Adrenal gland (tissue), 5 donors: ENCODE results near the gene TFDP1.

Experiments used
- POLR2A ChIP-seq, 2 donors: fragments of 450-650 bp; IDR thresholded peaks; one replicate each; pipeline ENCODE4 v1.6.1; 2017; ENCODE audit warnings: antibody characterized with exemption in 2 of 2, mild to moderate bottlenecking in 2 of 2, moderate library complexity in 1 of 2
- TF ChIP-seq, protein P1 (sequence below), 6 experiments: fragments of 450-650 bp in 4 of 6; fragments of 200-600 bp in 2 of 6; sonication (generic) in 1 of 6; IDR thresholded peaks; 1 replicate in 5 of 6; 2 replicates in 1 of 6; pipeline versions ENCODE4 v1.5.1 to v1.8.0; 2016 to 2021; ENCODE audit warnings: antibody characterized with exemption in 6 of 6, mild to moderate bottlenecking in 2 of 6, moderate library complexity in 1 of 6
- donor health status: DM: no; HTN: no; CAD: no.

DNA sequence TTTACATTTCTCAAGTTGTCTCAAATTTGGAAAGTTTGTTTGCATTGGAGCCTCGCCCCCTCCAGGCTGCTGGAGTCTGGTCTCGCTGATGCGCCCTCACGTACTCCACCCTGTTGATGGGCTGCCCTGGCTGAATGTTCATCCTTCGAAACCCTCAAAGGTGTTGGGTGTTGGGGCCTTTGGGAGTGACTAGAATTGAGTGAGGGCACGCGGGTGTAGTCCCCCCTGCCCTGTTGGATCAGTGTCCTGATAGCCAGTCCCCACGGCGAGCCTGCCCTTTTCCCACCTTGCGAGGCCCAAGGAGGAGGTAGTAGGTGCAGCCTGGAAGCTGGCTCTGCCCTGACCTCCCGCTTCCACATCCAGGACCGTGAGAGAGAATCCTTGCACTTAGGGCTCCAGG lies 14.8 kb downstream of the TFDP1 start:
- no peak for TF ChIP-seq POLR2A (IDR thresholded peaks at IDR 0.05)
- TF ChIP-seq, protein P1, sequence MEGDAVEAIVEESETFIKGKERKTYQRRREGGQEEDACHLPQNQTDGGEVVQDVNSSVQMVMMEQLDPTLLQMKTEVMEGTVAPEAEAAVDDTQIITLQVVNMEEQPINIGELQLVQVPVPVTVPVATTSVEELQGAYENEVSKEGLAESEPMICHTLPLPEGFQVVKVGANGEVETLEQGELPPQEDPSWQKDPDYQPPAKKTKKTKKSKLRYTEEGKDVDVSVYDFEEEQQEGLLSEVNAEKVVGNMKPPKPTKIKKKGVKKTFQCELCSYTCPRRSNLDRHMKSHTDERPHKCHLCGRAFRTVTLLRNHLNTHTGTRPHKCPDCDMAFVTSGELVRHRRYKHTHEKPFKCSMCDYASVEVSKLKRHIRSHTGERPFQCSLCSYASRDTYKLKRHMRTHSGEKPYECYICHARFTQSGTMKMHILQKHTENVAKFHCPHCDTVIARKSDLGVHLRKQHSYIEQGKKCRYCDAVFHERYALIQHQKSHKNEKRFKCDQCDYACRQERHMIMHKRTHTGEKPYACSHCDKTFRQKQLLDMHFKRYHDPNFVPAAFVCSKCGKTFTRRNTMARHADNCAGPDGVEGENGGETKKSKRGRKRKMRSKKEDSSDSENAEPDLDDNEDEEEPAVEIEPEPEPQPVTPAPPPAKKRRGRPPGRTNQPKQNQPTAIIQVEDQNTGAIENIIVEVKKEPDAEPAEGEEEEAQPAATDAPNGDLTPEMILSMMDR (IDR thresholded peaks at IDR 0.05): no peak
